T-cell (primary cell): ENCODE measurements around the gene FRZB. TPM values are rescaled to one million over a fixed set of nuclear protein-coding genes. Genes with fewer than 3 reads are reported as not detected.
"Not testable (repeated sequence)": the region's sequence is repeated elsewhere in the genome, so short reads cannot be mapped to it uniquely, and the experiment has no call there.

Experiments used
- ATAC-seq, 4 experiments: fragments of 200-7000 bp in 3 of 4; fragments of 150-1000 bp in 1 of 4; cut with Tn5 transposase; replicated peaks in 1 of 4; 1 replicate in 3 of 4; 2 replicates in 1 of 4; pipeline ENCODE4 v1.10.0; 2021; ENCODE audit warnings: moderate library complexity in 3 of 4, mild to moderate bottlenecking in 2 of 4, moderate number of reproducible peaks in 1 of 4
- CTCF ChIA-PET, 2 donors: fragments of 300-600 bp; sonication (Branson Sonifier 250); formaldehyde crosslinking; loops; one replicate each; lab custom pipeline; 2022; ENCODE audit warnings: antibody characterized with exemption in 2 of 2; lab: Charles Lee
- POLR2A ChIA-PET, 2 donors: fragments of 300-600 bp; sonication (Branson Sonifier 250); formaldehyde crosslinking; loops; one replicate each; lab custom pipeline; 2022; ENCODE audit warnings: antibody characterized with exemption in 2 of 2; lab: Charles Lee
- DNase-seq, 35 experiments: peaks; one replicate each; pipeline versions ENCODE4 v3.0.0 to v3.0.0-alpha.2; 2013 to 2023
- H3K27ac ChIP-seq: one replicate; pipeline ENCODE4 v1.5.1; 2013; ENCODE audit warnings: low read length
- H3K27me3 ChIP-seq, 2 experiments: replicated peaks in 1 of 2; 1 replicate in 1 of 2; 2 replicates in 1 of 2; pipeline versions ENCODE4 v1.6.1 to v1.7.0; 2013; ENCODE audit warnings: low read length in 1 of 2, mixed read lengths in 1 of 2; ENCODE audit not compliant: control insufficient read depth in 2 of 2, insufficient read depth in 2 of 2; ENCODE audit errors: extremely low read depth in 1 of 2
- H3K36me3 ChIP-seq, 2 donors: 1 replicate in 1 of 2; 2 replicates in 1 of 2; pipeline versions ENCODE4 v1.6.1 to v1.7.0; 2013; ENCODE audit warnings: low read length in 1 of 2; ENCODE audit not compliant: control insufficient read depth in 2 of 2, insufficient read depth in 1 of 2; ENCODE audit errors: extremely low read depth in 1 of 2
- H3K4me1 ChIP-seq, 2 experiments: 1 replicate in 1 of 2; 2 replicates in 1 of 2; pipeline versions ENCODE4 v1.6.1 to v1.7.0; 2013; ENCODE audit warnings: low read length in 2 of 2, mixed read lengths in 1 of 2; ENCODE audit not compliant: insufficient read depth in 2 of 2, control insufficient read depth in 1 of 2; ENCODE audit errors: extremely low read depth in 1 of 2
- H3K4me3 ChIP-seq, 2 donors: 1 replicate in 1 of 2; 2 replicates in 1 of 2; pipeline versions ENCODE4 v1.5.1 to v1.7.0; 2013; ENCODE audit warnings: mild to moderate bottlenecking in 2 of 2, low read length in 1 of 2, moderate library complexity in 1 of 2; ENCODE audit not compliant: control insufficient read depth in 1 of 2; ENCODE audit errors: extremely low read depth in 1 of 2
- H3K9me3 ChIP-seq: 2 replicates; pipeline ENCODE4 v1.7.0; 2013
- H3K27ac Mint-ChIP-seq, 2 donors: one replicate each; pipeline ENCODE4 v1.8.0; 2020 to 2021; ENCODE audit warnings: mild to moderate bottlenecking in 2 of 2, mixed read lengths in 2 of 2
- H3K27me3 Mint-ChIP-seq, 2 donors: one replicate each; pipeline ENCODE4 v1.8.0; 2021 to 2022; ENCODE audit warnings: mixed read lengths in 2 of 2
- H3K36me3 Mint-ChIP-seq: one replicate; pipeline ENCODE4 v1.8.0; 2021; ENCODE audit warnings: mixed read lengths
- H3K4me1 Mint-ChIP-seq, 3 donors: one replicate each; pipeline ENCODE4 v1.8.0; 2020 to 2022; ENCODE audit warnings: mixed read lengths in 3 of 3, mild to moderate bottlenecking in 1 of 3
- H3K4me3 Mint-ChIP-seq, 3 donors: one replicate each; pipeline ENCODE4 v1.8.0; 2020 to 2022; ENCODE audit warnings: mild to moderate bottlenecking in 3 of 3, mixed read lengths in 3 of 3, moderate library complexity in 3 of 3
- H3K9me3 Mint-ChIP-seq, 3 donors: one replicate each; pipeline ENCODE4 v1.8.0; 2020 to 2022; ENCODE audit warnings: mixed read lengths in 3 of 3
- WGBS: methylation state at CpG from one replicate; pipeline ENCODE4 v1.1.5; 2013; ENCODE audit warnings: missing lambda C conversion rate; ENCODE audit not compliant: insufficient coverage; 5-methylcytosine and 5-hydroxymethylcytosine counted together
- total RNA-seq, 35 experiments: library from RNA in 6 of 35; stranded (reverse) in 6 of 35; fragments of 120-200 nt in 1 of 35; gene quantifications; one replicate each; pipeline versions ENCODE4 v1.2.1 to v1.2.4 and lab custom pipeline; 2013 to 2026

FRZB gene
- total RNA-seq, 5 donors from 2014 or later (not counting 1 experiment from before 2014, with no cell fraction given) = 0.06 to 0.15 (median 0.07) TPM; not detected in 2

- Mint-ChIP-seq H3K27me3 (no peaks in the 10 kb centered on the region), H3K4me1 (no peaks in the 10 kb centered on the region), H3K4me3 (no peak overlapping the region), H3K36me3 (no peaks in the 10 kb centered on the region), H3K27ac (no peak overlapping the region), H3K9me3 (no peaks in the 10 kb centered on the region)
- Histone ChIP-seq H3K36me3 (no peaks in the 10 kb centered on the region), H3K27ac (no peak overlapping the region), H3K4me3 (no peak overlapping the region), H3K4me1 (no peaks in the 10 kb centered on the region), H3K27me3 (no peaks in the 10 kb centered on the region), H3K9me3 (no peaks in the 10 kb centered on the region)
- ATAC-seq = no peak
- WGBS = no CpG with 5 or more reads among the region's 6 CpGs
- no peak for DNase-seq
- ChIA-PET CTCF (no interaction called here), POLR2A (no interaction called here)
Measured at GRCh38 chr2:182887093-182887492, 20.7 kb upstream of the FRZB start.

GRCh38 chr2:182885771-182886170 is 19.3 kb upstream of the FRZB start:
- no peak overlapping the region for H3K27ac ChIP-seq
- Mint-ChIP-seq H3K4me3 (no peak overlapping the region), H3K4me1 (no peaks in the 10 kb centered on the region), H3K9me3 (peaks cover 0 to 4% (median 0%) of the 10 kb centered on the region in 3 donors), H3K27ac (no peak overlapping the region), H3K36me3 (no peaks in the 10 kb centered on the region), H3K27me3 (no peaks in the 10 kb centered on the region)
- ChIA-PET POLR2A (no interaction called here), CTCF (no interaction called here)
- H3K4me1 ChIP-seq = no peaks in the 10 kb centered on the region
- H3K36me3 ChIP-seq = no peaks in the 10 kb centered on the region
- DNase-seq (no peak), ATAC-seq (no peak)
- no CpG with 5 or more reads among the region's 1 CpG for WGBS
- no peaks in the 10 kb centered on the region for H3K27me3 ChIP-seq
- H3K4me3 ChIP-seq = no peak overlapping the region
- H3K9me3 ChIP-seq = no peaks in the 10 kb centered on the region

GRCh38 chr2:182883451-182883850 is 17.0 kb upstream of the FRZB start:
- CTCF ChIA-PET = no interaction called here
- H3K36me3 Mint-ChIP-seq = no peaks in the 10 kb centered on the region
- H3K27ac Mint-ChIP-seq = no peak overlapping the region
- H3K9me3 Mint-ChIP-seq = peaks cover 0 to 16% (median 2%) of the 10 kb centered on the region in 3 donors
- H3K4me1 Mint-ChIP-seq = no peaks in the 10 kb centered on the region
- DNase-seq = no peak
- H3K27me3 ChIP-seq = no peaks in the 10 kb centered on the region
- no peaks in the 10 kb centered on the region for H3K4me1 ChIP-seq
- H3K9me3 ChIP-seq = no peaks in the 10 kb centered on the region
- no peaks in the 10 kb centered on the region for H3K27me3 Mint-ChIP-seq
- H3K4me3 ChIP-seq = no peak overlapping the region
- POLR2A ChIA-PET = no interaction called here
- ATAC-seq = no peak
- H3K36me3 ChIP-seq = no peaks in the 10 kb centered on the region
- no peak overlapping the region for H3K4me3 Mint-ChIP-seq
- WGBS = no CpG with 5 or more reads among the region's 2 CpGs
- H3K27ac ChIP-seq = no peak overlapping the region

- H3K4me1 Mint-ChIP-seq, POLR2A ChIA-PET, H3K4me3 ChIP-seq, ATAC-seq, DNase-seq, H3K4me1 ChIP-seq, H3K36me3 ChIP-seq, H3K27ac Mint-ChIP-seq, H3K27ac ChIP-seq, H3K27me3 Mint-ChIP-seq, H3K4me3 Mint-ChIP-seq, H3K36me3 Mint-ChIP-seq, H3K27me3 ChIP-seq, H3K9me3 ChIP-seq: not testable (repeated sequence)
- no CpG with 5 or more reads among the region's 1 CpG for WGBS
- CTCF ChIA-PET = interaction anchor here in 1 of 2 donors (0.6 kb wide), 1 partner anchor 106 kb away, joined by 4 read pairs; no protein-coding TSS in a partner anchor
- peaks cover 6 to 24% (median 12%) of the 10 kb centered on the region in 3 donors for H3K9me3 Mint-ChIP-seq
Measured at GRCh38 chr2:182880100-182880499, 13.7 kb upstream of the FRZB start.

- H3K27ac ChIP-seq, H3K27ac Mint-ChIP-seq, H3K36me3 Mint-ChIP-seq, POLR2A ChIA-PET, H3K36me3 ChIP-seq, H3K4me1 Mint-ChIP-seq, DNase-seq, H3K4me3 Mint-ChIP-seq, H3K4me1 ChIP-seq, H3K9me3 ChIP-seq, H3K27me3 ChIP-seq, ATAC-seq, H3K4me3 ChIP-seq, CTCF ChIA-PET: not testable (repeated sequence)
- Mint-ChIP-seq H3K27me3 (peaks cover 11 to 13% of the 10 kb centered on the region in 2 donors), H3K9me3 (peaks cover 12 to 35% (median 19%) of the 10 kb centered on the region in 3 donors)
- no CpG with 5 or more reads among the region's 1 CpG for WGBS
Measured at GRCh38 chr2:182876653-182877052, 10.2 kb upstream of the FRZB start.

GRCh38 chr2:182870227-182870626 is 3.8 kb upstream of the FRZB start:
- no peak overlapping the region for H3K27ac ChIP-seq
- no peaks in the 10 kb centered on the region for H3K9me3 ChIP-seq
- CTCF ChIA-PET = interaction anchor here in 1 of 2 donors (0.6 kb wide), 1 partner anchor 311 kb away, joined by 4 read pairs; no protein-coding TSS in a partner anchor
- H3K4me3 ChIP-seq = no peak overlapping the region
- H3K27ac Mint-ChIP-seq = no peak overlapping the region
- no peaks in the 10 kb centered on the region for H3K36me3 Mint-ChIP-seq
- peaks cover 6 to 15% of the 10 kb centered on the region in 2 experiments for H3K4me1 ChIP-seq
- peaks cover 0 to 30% of the 10 kb centered on the region in 2 experiments for H3K27me3 ChIP-seq
- peaks cover 48 to 59% of the 10 kb centered on the region in 2 donors for H3K27me3 Mint-ChIP-seq
- DNase-seq = no peak
- H3K4me1 Mint-ChIP-seq = peaks cover 25 to 29% (median 26%) of the 10 kb centered on the region in 3 donors
- H3K36me3 ChIP-seq = no peaks in the 10 kb centered on the region
- H3K4me3 Mint-ChIP-seq = no peak overlapping the region
- no CpG with 5 or more reads among the region's 1 CpG for WGBS
- H3K9me3 Mint-ChIP-seq = peaks cover 6 to 12% (median 7%) of the 10 kb centered on the region in 3 donors
- POLR2A ChIA-PET = no interaction called here
- ATAC-seq = no peak
